MCF 10A (cell line): Measurements from ENCODE around the gene CHD5. TPM values are rescaled to one million over a fixed set of nuclear protein-coding genes. Genes with fewer than 3 reads are reported as not detected.

Experiments used
- BruUV-seq: library from RNA; stranded (reverse); fragments of 400-500 nt; replicated peaks from 2 replicates; lab custom pipeline; 2021; lab: Mats Ljungman, UMichigan
- CTCF ChIA-PET: fragments of 300-600 bp; sonication (Branson Sonifier 250); formaldehyde crosslinking; extraction: SDS; loops from one replicate; lab custom pipeline; 2021; ENCODE audit warnings: antibody characterized with exemption, inconsistent platforms; lab: Yijun Ruan, JAX
- POLR2A ChIA-PET: fragments of 300-600, 350-650 bp; sonication (Branson Sonifier 250); formaldehyde crosslinking; extraction: SDS; loops from one replicate; lab custom pipeline; 2020; ENCODE audit warnings: antibody characterized with exemption, inconsistent platforms; lab: Yijun Ruan, JAX
- DNase-seq: peaks from one replicate; pipeline ENCODE4 v3.0.0-alpha.2; 2018; ENCODE audit not compliant: unreplicated experiment
- H3K27ac Mint-ChIP-seq: one replicate; pipeline ENCODE4 v1.8.0; 2022; ENCODE audit warnings: mild to moderate bottlenecking, low read depth, mixed read lengths; ENCODE audit not compliant: unreplicated experiment
- H3K27me3 Mint-ChIP-seq: one replicate; pipeline ENCODE4 v1.8.0; 2022; ENCODE audit warnings: mixed read lengths; ENCODE audit not compliant: insufficient read depth, unreplicated experiment
- H3K36me3 Mint-ChIP-seq: one replicate; pipeline ENCODE4 v1.8.0; 2022; ENCODE audit warnings: mild to moderate bottlenecking, moderate library complexity, mixed read lengths; ENCODE audit not compliant: insufficient read depth, unreplicated experiment
- H3K4me1 Mint-ChIP-seq: one replicate; pipeline ENCODE4 v1.8.0; 2022; ENCODE audit warnings: mixed read lengths; ENCODE audit not compliant: insufficient read depth, unreplicated experiment
- H3K4me3 Mint-ChIP-seq: one replicate; pipeline ENCODE4 v1.8.0; 2022; ENCODE audit warnings: mild to moderate bottlenecking, moderate library complexity, mixed read lengths; ENCODE audit not compliant: unreplicated experiment
- H3K9me3 Mint-ChIP-seq: one replicate; pipeline ENCODE4 v1.8.0; 2022; ENCODE audit warnings: mixed read lengths; ENCODE audit not compliant: unreplicated experiment
- intact Hi-C: fragments of 100-400 bp; cut with micrococcal nuclease; formaldehyde crosslinking; loops from 2 replicates; pipeline ENCODE4 v1.14.1; 2022
- total RNA-seq: library from RNA; stranded (reverse); gene quantifications from 2 replicates; pipeline ENCODE4 v1.2.3, GENCODE V29; 2022
- TF ChIP-seq, protein P1 (sequence below): fragments of 200-600 bp; IDR thresholded peaks from one replicate; pipeline ENCODE4 v1.8.0; 2022; ENCODE audit warnings: antibody characterized with exemption, mild to moderate bottlenecking; ENCODE audit not compliant: unreplicated experiment

CHD5 gene
- total RNA-seq, 1 experiment from 2014 or later = 0.07 TPM

DNA sequence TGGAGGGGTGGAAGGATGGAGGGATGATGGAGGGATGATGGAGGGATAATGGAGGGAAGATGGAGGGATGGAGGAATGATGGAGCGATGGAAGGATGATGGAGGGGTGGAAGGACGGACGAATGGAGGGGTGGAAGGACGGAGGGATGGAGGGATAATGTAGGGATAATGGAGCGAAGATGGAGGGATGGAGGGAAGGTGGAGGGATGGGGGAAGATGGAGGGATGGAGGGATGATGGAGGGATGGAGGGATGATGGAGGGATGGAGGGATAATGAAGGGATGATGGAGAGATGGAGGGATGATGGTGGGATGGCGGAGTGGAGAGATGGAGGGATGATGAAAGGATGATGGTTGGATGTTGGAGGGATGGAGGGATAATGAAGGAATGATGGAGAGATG, 73.1 kb downstream of the CHD5 start:
- Mint-ChIP-seq H3K4me1 (no peaks in the 10 kb centered on the region), H3K4me3 (no peak overlapping the region), H3K27ac (no peak overlapping the region), H3K9me3 (peaks cover 12% of the 10 kb centered on the region), H3K36me3 (no peaks in the 10 kb centered on the region), H3K27me3 (peaks cover 19% of the 10 kb centered on the region)
- no TSS peak for BruUV-seq
- ChIA-PET CTCF (interaction anchor here (0.7 kb wide), 1 partner anchor 72 kb away, joined by 3 read pairs; no protein-coding TSS in a partner anchor), POLR2A (interaction anchor here (0.7 kb wide), 1 partner anchor 106 kb away, joined by 3 read pairs; no protein-coding TSS in a partner anchor)
- TF ChIP-seq, protein P1, sequence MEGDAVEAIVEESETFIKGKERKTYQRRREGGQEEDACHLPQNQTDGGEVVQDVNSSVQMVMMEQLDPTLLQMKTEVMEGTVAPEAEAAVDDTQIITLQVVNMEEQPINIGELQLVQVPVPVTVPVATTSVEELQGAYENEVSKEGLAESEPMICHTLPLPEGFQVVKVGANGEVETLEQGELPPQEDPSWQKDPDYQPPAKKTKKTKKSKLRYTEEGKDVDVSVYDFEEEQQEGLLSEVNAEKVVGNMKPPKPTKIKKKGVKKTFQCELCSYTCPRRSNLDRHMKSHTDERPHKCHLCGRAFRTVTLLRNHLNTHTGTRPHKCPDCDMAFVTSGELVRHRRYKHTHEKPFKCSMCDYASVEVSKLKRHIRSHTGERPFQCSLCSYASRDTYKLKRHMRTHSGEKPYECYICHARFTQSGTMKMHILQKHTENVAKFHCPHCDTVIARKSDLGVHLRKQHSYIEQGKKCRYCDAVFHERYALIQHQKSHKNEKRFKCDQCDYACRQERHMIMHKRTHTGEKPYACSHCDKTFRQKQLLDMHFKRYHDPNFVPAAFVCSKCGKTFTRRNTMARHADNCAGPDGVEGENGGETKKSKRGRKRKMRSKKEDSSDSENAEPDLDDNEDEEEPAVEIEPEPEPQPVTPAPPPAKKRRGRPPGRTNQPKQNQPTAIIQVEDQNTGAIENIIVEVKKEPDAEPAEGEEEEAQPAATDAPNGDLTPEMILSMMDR = no peak
- DNase-seq = no peak
- intact Hi-C loops = loop anchor here (5.0 kb wide), 1 partner anchor 235 kb away; no protein-coding TSS in a partner anchor

DNA sequence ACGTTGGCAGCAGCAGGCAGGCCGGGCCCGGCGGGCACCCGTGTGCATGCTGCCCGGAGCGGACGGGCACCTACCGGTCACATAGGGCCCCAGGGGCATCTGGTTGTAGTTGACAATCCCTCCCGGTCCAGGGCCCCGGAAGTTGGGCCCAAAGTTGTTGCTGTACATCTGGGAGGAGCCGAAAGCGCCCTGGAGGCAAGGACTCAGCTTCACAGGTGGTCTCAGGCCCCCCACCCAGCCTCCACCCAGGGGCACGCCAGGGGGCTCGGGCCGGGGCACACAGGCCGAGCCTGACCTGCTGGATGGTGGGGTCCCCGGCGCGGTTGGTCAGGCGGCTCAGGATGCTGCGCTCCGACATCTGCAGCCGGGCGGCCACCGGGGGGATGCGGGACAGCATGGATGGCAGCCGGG, 73.8 kb downstream of the CHD5 start:
- intact Hi-C loops = loop anchor here (5.0 kb wide), 1 partner anchor 236 kb away; no protein-coding TSS in a partner anchor
- Mint-ChIP-seq H3K9me3 (peaks cover 12% of the 10 kb centered on the region), H3K27ac (no peak overlapping the region), H3K27me3 (peaks cover 15% of the 10 kb centered on the region), H3K4me3 (no peak overlapping the region), H3K4me1 (no peaks in the 10 kb centered on the region), H3K36me3 (no peaks in the 10 kb centered on the region)
- POLR2A ChIA-PET = interaction anchor here (0.7 kb wide), 1 partner anchor 107 kb away, joined by 3 read pairs; no protein-coding TSS in a partner anchor
- CTCF ChIA-PET = interaction anchor here (0.6 to 1.1 kb wide), 3 partner anchors 44 to 139 kb away, joined by 3 to 5 read pairs (median 3); no protein-coding TSS in a partner anchor
- BruUV-seq = no TSS peak
- TF ChIP-seq, protein P1 = no peak
- no peak for DNase-seq

DNA sequence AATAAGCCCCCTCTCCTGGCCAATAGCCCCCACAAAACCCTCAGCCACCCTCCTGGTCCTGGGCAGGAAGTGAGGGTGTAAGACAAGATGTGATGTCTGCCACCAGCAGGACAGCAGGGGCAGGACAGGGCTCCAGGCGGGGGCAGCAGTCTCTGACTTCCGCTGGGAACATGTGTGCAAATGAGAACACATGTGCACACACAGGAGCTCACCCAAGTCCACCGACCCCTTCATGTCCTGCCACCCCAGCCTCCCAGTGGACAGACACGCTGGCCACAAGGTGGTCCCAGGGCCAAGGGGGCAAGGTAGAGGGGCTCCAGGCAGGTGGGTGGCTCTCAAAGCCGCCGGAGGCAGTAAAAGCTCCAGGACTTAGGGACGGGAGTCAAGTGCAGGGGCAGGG, 74.4 kb downstream of the CHD5 start:
- POLR2A ChIA-PET = no interaction called here
- BruUV-seq = no TSS peak
- TF ChIP-seq, protein P1 = no peak
- Mint-ChIP-seq H3K27ac (no peak overlapping the region), H3K27me3 (peaks cover 15% of the 10 kb centered on the region), H3K4me1 (no peaks in the 10 kb centered on the region), H3K9me3 (peaks cover 12% of the 10 kb centered on the region), H3K4me3 (no peak overlapping the region), H3K36me3 (no peaks in the 10 kb centered on the region)
- intact Hi-C loops = loop anchor here (5.0 kb wide), 1 partner anchor 237 kb away; no protein-coding TSS in a partner anchor
- CTCF ChIA-PET = interaction anchor here (0.6 to 1.1 kb wide), 5 partner anchors 44 to 1286 kb away, joined by 3 to 5 read pairs (median 3); no protein-coding TSS in a partner anchor
- no peak for DNase-seq

DNA sequence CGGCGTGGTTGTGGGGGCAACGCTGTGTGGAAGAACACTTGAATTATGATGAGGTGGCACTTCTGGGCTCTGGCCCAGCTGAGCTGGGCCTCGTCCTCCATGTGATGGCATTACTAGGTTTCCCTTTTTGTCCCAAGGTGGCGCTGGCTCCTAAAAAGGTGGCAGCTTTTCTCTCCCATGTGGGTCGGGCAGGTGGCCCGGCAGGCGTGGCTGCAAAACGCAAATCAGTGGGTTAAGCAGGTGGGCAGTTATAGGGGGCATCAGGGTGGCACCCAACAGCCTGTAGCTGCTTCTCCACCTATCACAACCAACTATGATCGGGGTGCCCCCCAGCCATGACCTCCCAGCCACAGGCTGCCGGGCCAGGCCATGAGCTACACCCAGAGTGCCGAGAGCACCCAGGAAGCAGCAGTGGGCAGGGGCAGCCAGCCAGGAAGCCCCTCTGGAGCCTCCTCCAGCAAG, 74.9 kb downstream of the CHD5 start:
- intact Hi-C loops = loop anchor here (5.0 kb wide), 1 partner anchor 237 kb away; no protein-coding TSS in a partner anchor
- H3K4me1 Mint-ChIP-seq = no peaks in the 10 kb centered on the region
- no peaks in the 10 kb centered on the region for H3K36me3 Mint-ChIP-seq
- H3K4me3 Mint-ChIP-seq = no peak overlapping the region
- CTCF ChIA-PET = interaction anchor here (0.7 to 1.1 kb wide), 5 partner anchors 52 to 1285 kb away, joined by 3 to 5 read pairs (median 3); no protein-coding TSS in a partner anchor
- H3K9me3 Mint-ChIP-seq = peaks cover 12% of the 10 kb centered on the region
- TF ChIP-seq, protein P1 = peak; percentile 12
- no peak overlapping the region for H3K27ac Mint-ChIP-seq
- peak; percentile 46 for DNase-seq
- no TSS peak for BruUV-seq
- POLR2A ChIA-PET = no interaction called here
- H3K27me3 Mint-ChIP-seq = peaks cover 15% of the 10 kb centered on the region
